Body of pancreas (tissue), 4 donors: ENCODE measurements around the gene SERPINA9. TPM values are rescaled to one million over a fixed set of nuclear protein-coding genes. Genes with fewer than 3 reads are reported as not detected.

Source experiments
- ATAC-seq: fragments of 150-250 bp; one replicate; pipeline ENCODE4 v1.9.1; 2016
- DNase-seq, 4 donors: peaks; one replicate each; pipeline ENCODE4 v3.0.0-alpha.2; 2019
- H3K27ac ChIP-seq, 4 donors: fragments of 200-600 bp; sonication (generic); 1 replicate in 3 of 4; 2 replicates in 1 of 4; pipeline versions ENCODE4 v1.5.1 to v1.6.1; 2016 to 2019; ENCODE audit warnings: mild to moderate bottlenecking in 1 of 4, mixed read lengths in 1 of 4, moderate library complexity in 1 of 4
- H3K27me3 ChIP-seq, 2 donors: fragments of 200-600 bp; sonication (generic); one replicate each; pipeline ENCODE4 v1.6.0; 2016; ENCODE audit warnings: mild to moderate bottlenecking in 1 of 2
- H3K36me3 ChIP-seq, 2 donors: fragments of 200-600 bp; sonication (generic); replicated peaks in 1 of 2; 2 replicates each; pipeline ENCODE4 v1.5.1; 2016; ENCODE audit warnings: low read depth in 2 of 2; ENCODE audit not compliant: insufficient read depth in 1 of 2
- H3K4me1 ChIP-seq: fragments of 200-600 bp; sonication (generic); one replicate; pipeline ENCODE4 v1.6.0; 2016
- H3K4me3 ChIP-seq, 2 donors: fragments of 200-600 bp; sonication (generic); 1 replicate in 1 of 2; 2 replicates in 1 of 2; pipeline ENCODE4 v1.5.1; 2016 to 2019
- H3K9me3 ChIP-seq, 3 donors: fragments of 200-600 bp; sonication (generic); 1 replicate in 2 of 3; 2 replicates in 1 of 3; pipeline ENCODE4 v1.5.1; 2016
- CTCF ChIP-seq, 7 experiments: fragments of 450-650 bp in 4 of 7; fragments of 200-600 bp in 3 of 7; sonication (generic) in 3 of 7; IDR thresholded peaks; one replicate each; pipeline ENCODE4 v1.5.1; 2016 to 2019; ENCODE audit warnings: antibody characterized with exemption in 7 of 7
- POLR2A ChIP-seq, 3 donors: fragments of 450-650 bp; IDR thresholded peaks; one replicate each; pipeline ENCODE4 v1.6.1; 2016; ENCODE audit warnings: antibody characterized with exemption in 3 of 3, mild to moderate bottlenecking in 2 of 3
- WGBS, 2 donors: methylation state at CpG; one replicate each; pipeline ENCODE4 v1.1.5; 2017; 5-methylcytosine and 5-hydroxymethylcytosine counted together
- intact Hi-C: fragments of 100-400 bp; cut with DNase I; formaldehyde crosslinking; loops from one replicate; pipeline ENCODE4 v1.15.1; 2023
- total RNA-seq, 2 donors: library from RNA; depleted of rRNA; stranded (reverse); fragments of >200 nt; gene quantifications; one replicate each; pipeline ENCODE4 v1.1.0, GENCODE V29; 2016

Gene SERPINA9
- total RNA-seq, 2 donors from 2014 or later, result not detected

DNA sequence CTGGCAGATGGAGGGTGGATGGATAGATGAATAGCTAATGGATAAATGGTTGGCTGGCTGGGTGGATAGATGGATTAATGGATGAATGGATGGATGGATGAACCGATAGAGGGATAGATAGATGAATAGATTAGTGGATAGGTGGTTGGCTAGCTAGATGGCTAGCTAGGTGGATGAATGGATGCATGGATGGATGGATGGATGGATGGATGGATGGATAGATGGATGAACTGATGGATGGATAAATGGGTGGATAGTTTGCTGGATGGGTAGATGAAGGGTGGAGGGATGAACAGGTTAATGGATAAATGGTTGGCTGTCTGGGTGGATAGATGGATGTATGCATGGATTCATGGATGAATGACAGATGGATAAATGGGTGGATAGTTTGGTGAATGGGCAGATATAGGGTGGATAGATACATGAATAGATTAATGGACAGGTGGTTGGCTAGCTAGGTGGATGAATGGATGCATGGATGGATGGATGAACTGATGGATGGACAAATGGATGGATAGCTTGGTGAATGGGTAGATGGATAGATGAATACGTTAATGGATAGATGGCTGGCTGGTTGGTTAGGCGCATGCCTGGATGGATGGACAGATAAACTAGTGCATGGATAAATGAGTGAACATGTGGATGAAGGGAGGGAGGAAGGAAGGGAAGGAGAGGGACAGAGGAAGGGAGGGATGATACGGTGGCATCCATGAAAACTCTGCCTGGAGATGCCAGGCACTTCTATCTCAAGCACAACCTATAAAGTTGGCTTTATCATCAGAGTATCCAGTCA is 8.1 kb downstream of the SERPINA9 start:
- no peaks in the 10 kb centered on the region for H3K36me3 ChIP-seq
- 70 to 81% methylated on average over 4 of the region's 4 CpGs for WGBS, 2 donors
- no peak overlapping the region for H3K4me3 ChIP-seq
- H3K9me3 ChIP-seq, result peaks cover 0 to 5% (median 0%) of the 10 kb centered on the region in 3 donors
- no peak for TF ChIP-seq POLR2A (IDR thresholded peaks at IDR 0.05)
- TF ChIP-seq CTCF (IDR thresholded peaks at IDR 0.05), result no peak
- ATAC-seq, result no peak
- no peak overlapping the region for H3K27ac ChIP-seq
- intact Hi-C loops, result no loop called here
- no peaks in the 10 kb centered on the region for H3K27me3 ChIP-seq
- H3K4me1 ChIP-seq, result no peaks in the 10 kb centered on the region
- no peak for DNase-seq

GRCh38 chr14:94466706-94467370 is 9.2 kb downstream of the SERPINA9 start:
- H3K27ac ChIP-seq, result no peak overlapping the region
- TF ChIP-seq CTCF (IDR thresholded peaks at IDR 0.05) (no peak), POLR2A (IDR thresholded peaks at IDR 0.05) (no peak)
- ATAC-seq (no peak), DNase-seq (no peak)
- 55 to 58% methylated on average over 3 of the region's 3 CpGs for WGBS, 2 donors
- no peak overlapping the region for H3K4me3 ChIP-seq
- no peaks in the 10 kb centered on the region for H3K27me3 ChIP-seq
- H3K4me1 ChIP-seq, result no peaks in the 10 kb centered on the region
- H3K36me3 ChIP-seq, result no peaks in the 10 kb centered on the region
- H3K9me3 ChIP-seq, result peaks cover 0 to 5% (median 0%) of the 10 kb centered on the region in 3 donors
- intact Hi-C loops, result no loop called here

DNA sequence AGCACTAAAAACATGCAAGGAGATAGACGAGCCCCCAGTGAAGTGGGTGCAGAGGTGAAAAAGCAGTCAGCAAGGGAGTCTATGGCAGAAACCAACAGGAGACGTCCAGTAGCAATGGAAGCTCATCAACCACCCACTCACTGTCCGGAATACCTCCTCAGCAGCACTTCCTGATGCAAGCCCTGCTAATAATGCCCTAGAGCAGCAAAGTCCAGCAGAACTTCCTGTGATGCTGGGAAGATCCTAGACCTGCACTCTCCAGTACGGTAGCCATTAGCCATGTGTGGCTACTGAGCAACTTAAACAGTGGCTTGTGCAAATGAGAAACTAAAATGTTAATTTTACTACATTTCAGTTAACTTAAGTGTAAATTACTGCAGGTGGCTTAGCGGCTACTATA is 11.0 kb downstream of the SERPINA9 start:
- Histone ChIP-seq H3K36me3 (no peaks in the 10 kb centered on the region), H3K4me1 (no peaks in the 10 kb centered on the region), H3K27ac (no peak overlapping the region), H3K4me3 (no peak overlapping the region), H3K27me3 (no peaks in the 10 kb centered on the region), H3K9me3 (peaks cover 0 to 5% (median 0%) of the 10 kb centered on the region in 3 donors)
- ATAC-seq (no peak), DNase-seq (no peak)
- TF ChIP-seq POLR2A (IDR thresholded peaks at IDR 0.05) (no peak), CTCF (IDR thresholded peaks at IDR 0.05) (no peak)
- 74 to 81% methylated on average over 5 of the region's 5 CpGs for WGBS, 2 donors
- intact Hi-C loops, result no loop called here

DNA sequence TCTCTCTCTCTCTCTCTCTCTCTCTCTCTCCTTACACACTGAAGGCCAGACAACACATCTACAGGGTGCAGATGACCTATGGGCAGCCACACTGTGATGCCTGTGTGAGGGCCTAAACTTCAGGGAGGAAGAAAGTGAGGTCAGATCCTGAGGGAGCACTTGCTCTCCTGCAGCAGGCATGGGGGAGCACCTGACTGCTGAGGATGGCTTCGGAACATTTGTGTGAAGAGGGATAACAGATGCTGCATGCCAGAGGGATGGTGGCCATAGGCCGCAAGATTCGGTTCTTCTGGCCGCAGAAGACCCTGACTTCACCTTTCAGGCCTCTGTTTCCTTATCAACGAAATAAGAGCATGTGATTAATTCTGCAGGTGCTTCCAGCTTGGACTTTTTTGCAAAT is 11.7 kb downstream of the SERPINA9 start:
- TF ChIP-seq POLR2A (IDR thresholded peaks at IDR 0.05) (no peak), CTCF (IDR thresholded peaks at IDR 0.05) (no peak)
- no peak overlapping the region for H3K27ac ChIP-seq
- intact Hi-C loops, result no loop called here
- DNase-seq, result no peak
- H3K4me3 ChIP-seq, result no peak overlapping the region
- ATAC-seq, result no peak
- no peaks in the 10 kb centered on the region for H3K36me3 ChIP-seq
- no peaks in the 10 kb centered on the region for H3K4me1 ChIP-seq
- no peaks in the 10 kb centered on the region for H3K27me3 ChIP-seq
- peaks cover 0 to 5% (median 0%) of the 10 kb centered on the region in 3 donors for H3K9me3 ChIP-seq
- WGBS, 2 donors, result 72 to 77% methylated on average over 5 of the region's 5 CpGs
